CD14-positive monocyte (primary cell): ENCODE results near the gene IKZF2. TPM values are rescaled to one million over a fixed set of nuclear protein-coding genes. Genes with fewer than 3 reads are reported as not detected.

ENCODE experiments used
- DNase-seq, 3 donors: peaks; one replicate each; pipeline ENCODE4 v3.0.0-alpha.2; 2011 to 2022
- H2AFZ ChIP-seq: 2 replicates; pipeline ENCODE4 v1.6.0; 2012; ENCODE audit warnings: mild to moderate bottlenecking, low read depth, low read length, inconsistent platforms; ENCODE audit not compliant: insufficient read depth, poor library complexity, severe bottlenecking
- H3K27ac ChIP-seq, 2 donors: 1 replicate in 1 of 2; 2 replicates in 1 of 2; pipeline ENCODE4 v1.5.1; 2012 to 2013; ENCODE audit warnings: low read length in 2 of 2, control low read depth in 1 of 2, inconsistent platforms in 1 of 2, low read depth in 1 of 2, mild to moderate bottlenecking in 1 of 2
- H3K27me3 ChIP-seq, 2 donors: one replicate each; pipeline versions ENCODE4 v1.6.0 to v1.6.1; 2011 to 2013; ENCODE audit warnings: low read length in 2 of 2; ENCODE audit not compliant: control insufficient read depth in 2 of 2, insufficient read depth in 2 of 2
- H3K36me3 ChIP-seq, 2 donors: replicated peaks in 1 of 2; 1 replicate in 1 of 2; 2 replicates in 1 of 2; pipeline versions ENCODE4 v1.5.1 to v1.6.1; 2012 to 2013; ENCODE audit warnings: low read length in 2 of 2, control low read depth in 1 of 2, inconsistent platforms in 1 of 2, mild to moderate bottlenecking in 1 of 2; ENCODE audit not compliant: insufficient read depth in 2 of 2, control insufficient read depth in 1 of 2
- H3K4me1 ChIP-seq, 2 donors: 1 replicate in 1 of 2; 2 replicates in 1 of 2; pipeline versions ENCODE4 v1.5.1 to v1.6.1; 2012 to 2013; ENCODE audit warnings: low read length in 2 of 2, control low read depth in 1 of 2, inconsistent platforms in 1 of 2, mild to moderate bottlenecking in 1 of 2, moderate library complexity in 1 of 2; ENCODE audit not compliant: insufficient read depth in 2 of 2, control insufficient read depth in 1 of 2
- H3K4me2 ChIP-seq: replicated peaks from 2 replicates; pipeline ENCODE3; 2012; ENCODE audit warnings: low read length, moderate library complexity, mild to moderate bottlenecking; ENCODE audit not compliant: poor library complexity, severe bottlenecking; ENCODE audit errors: extremely low read depth
- H3K4me3 ChIP-seq, 3 experiments: fragments of 200-600 bp in 1 of 3; sonication (generic) in 1 of 3; replicated peaks in 1 of 3; 1 replicate in 2 of 3; 2 replicates in 1 of 3; pipeline ENCODE4 v1.5.1; 2011 to 2013; ENCODE audit warnings: low read length in 3 of 3, mild to moderate bottlenecking in 3 of 3, control low read depth in 2 of 3, low read depth in 2 of 3, inconsistent platforms in 1 of 3, moderate library complexity in 1 of 3
- H3K79me2 ChIP-seq: 2 replicates; pipeline ENCODE4 v1.6.0; 2012; ENCODE audit warnings: mild to moderate bottlenecking, control low read depth, inconsistent platforms, low read length, moderate library complexity; ENCODE audit not compliant: insufficient read depth
- H3K9ac ChIP-seq: 2 replicates; pipeline ENCODE4 v1.6.0; 2017; ENCODE audit warnings: low read length, mild to moderate bottlenecking; ENCODE audit not compliant: insufficient read depth, poor library complexity, severe bottlenecking
- H3K9me3 ChIP-seq, 2 donors: replicated peaks in 1 of 2; 1 replicate in 1 of 2; 2 replicates in 1 of 2; pipeline versions ENCODE4 v1.5.1 to v1.6.1; 2012 to 2013; ENCODE audit warnings: low read length in 2 of 2, control low read depth in 1 of 2; ENCODE audit not compliant: control insufficient read depth in 1 of 2, insufficient read depth in 1 of 2
- H4K20me1 ChIP-seq: 2 replicates; pipeline ENCODE4 v1.6.0; 2012; ENCODE audit warnings: mild to moderate bottlenecking, low read length, control low read depth, moderate library complexity; ENCODE audit not compliant: insufficient read depth
- H3K27ac Mint-ChIP-seq, 7 donors: one replicate each; pipeline ENCODE4 v1.8.0; 2020; ENCODE audit warnings: mild to moderate bottlenecking in 7 of 7, mixed read lengths in 7 of 7, moderate library complexity in 6 of 7, inconsistent platforms in 2 of 7
- H3K27me3 Mint-ChIP-seq, 3 donors: one replicate each; pipeline ENCODE4 v1.8.0; 2021 to 2022; ENCODE audit warnings: low read depth in 3 of 3, mild to moderate bottlenecking in 3 of 3, mixed read lengths in 3 of 3, moderate library complexity in 3 of 3, inconsistent platforms in 1 of 3
- H3K36me3 Mint-ChIP-seq, 2 donors: one replicate each; pipeline ENCODE4 v1.8.0; 2020; ENCODE audit warnings: mixed read lengths in 2 of 2, inconsistent platforms in 1 of 2, mild to moderate bottlenecking in 1 of 2
- H3K4me1 Mint-ChIP-seq: one replicate; pipeline ENCODE4 v1.8.0; 2020; ENCODE audit warnings: mild to moderate bottlenecking, mixed read lengths
- H3K4me3 Mint-ChIP-seq, 2 donors: one replicate each; pipeline ENCODE4 v1.8.0; 2020; ENCODE audit warnings: mild to moderate bottlenecking in 2 of 2, mixed read lengths in 2 of 2, moderate library complexity in 1 of 2
- H3K9me3 Mint-ChIP-seq, 7 donors: one replicate each; pipeline ENCODE4 v1.8.0; 2020 to 2022; ENCODE audit warnings: mixed read lengths in 7 of 7, mild to moderate bottlenecking in 6 of 7, moderate library complexity in 6 of 7, inconsistent platforms in 2 of 7
- CTCF ChIP-seq: fragments of 200-600 bp; IDR thresholded peaks from one replicate; pipeline ENCODE4 v1.8.0; 2022; ENCODE audit warnings: antibody characterized with exemption, mild to moderate bottlenecking
- WGBS: methylation state at CpG from one replicate; pipeline ENCODE4 v1.1.5; 2013; ENCODE audit warnings: missing lambda C conversion rate; ENCODE audit not compliant: insufficient coverage; 5-methylcytosine and 5-hydroxymethylcytosine counted together
- intact Hi-C, 2 donors: fragments of 100-400 bp; cut with micrococcal nuclease; formaldehyde crosslinking; loops; one replicate each; pipeline versions ENCODE4 v1.15.0 to v1.15.1; 2023
- polyA plus RNA-seq, 3 donors: library from polyadenylated mRNA; depleted of rRNA in 1 of 3; unstranded in 2 of 3; stranded (reverse) in 1 of 3; fragments of 300-500 nt in 2 of 3; fragments of >200 nt in 1 of 3; fragmentation: Illumina TruSeq in 2 of 3; gene quantifications; 1 replicate in 2 of 3; 2 replicates in 1 of 3; pipeline ENCODE4 v1.2.3, GENCODE V29; 2012 to 2021

Gene IKZF2
- polyA plus RNA-seq, 3 donors = 0.10 to 0.12 (median 0.11) TPM

- Histone ChIP-seq H3K4me2 (no peak overlapping the region), H3K79me2 (no peaks in the 10 kb centered on the region), H3K9me3 (no peaks in the 10 kb centered on the region), H3K27me3 (no peaks in the 10 kb centered on the region), H3K27ac (no peak overlapping the region), H3K4me3 (no peak overlapping the region), H4K20me1 (no peaks in the 10 kb centered on the region), H3K9ac (no peak overlapping the region), H2AFZ (no peak overlapping the region), H3K36me3 (no peaks in the 10 kb centered on the region), H3K4me1 (no peaks in the 10 kb centered on the region)
- Mint-ChIP-seq H3K27ac (no peak overlapping the region), H3K9me3 (peaks cover 0 to 4% (median 0%) of the 10 kb centered on the region in 7 donors), H3K4me1 (no peaks in the 10 kb centered on the region), H3K36me3 (no peaks in the 10 kb centered on the region), H3K4me3 (no peak overlapping the region), H3K27me3 (peaks cover 0 to 1% (median 0%) of the 10 kb centered on the region in 3 donors)
- no peak for TF ChIP-seq CTCF
- no CpG with 5 or more reads among the region's 2 CpGs for WGBS
- intact Hi-C loops = no loop called here
- no peak for DNase-seq
These were observed 16.0 kb upstream of the IKZF2 start for GRCh38 chr2:213167271-213167930.

GRCh38 chr2:213166109-213166508 lies 14.7 kb upstream of the IKZF2 start:
- Histone ChIP-seq H3K27ac (no peak overlapping the region), H4K20me1 (no peaks in the 10 kb centered on the region), H3K9ac (no peak overlapping the region), H3K4me2 (no peak overlapping the region), H3K9me3 (no peaks in the 10 kb centered on the region), H3K4me3 (no peak overlapping the region), H3K4me1 (no peaks in the 10 kb centered on the region), H3K79me2 (no peaks in the 10 kb centered on the region), H3K27me3 (no peaks in the 10 kb centered on the region), H3K36me3 (no peaks in the 10 kb centered on the region), H2AFZ (no peak overlapping the region)
- intact Hi-C loops = no loop called here
- TF ChIP-seq CTCF = no peak
- Mint-ChIP-seq H3K4me3 (no peak overlapping the region), H3K9me3 (peaks cover 0 to 3% (median 0%) of the 10 kb centered on the region in 7 donors), H3K27ac (no peak overlapping the region), H3K27me3 (peaks cover 0 to 1% (median 1%) of the 10 kb centered on the region in 3 donors), H3K36me3 (no peaks in the 10 kb centered on the region), H3K4me1 (no peaks in the 10 kb centered on the region)
- no peak for DNase-seq
